Body of pancreas (tissue), 4 donors: ENCODE measurements around the gene SMO.

Experiments
- POLR2A ChIP-seq, 3 donors: fragments of 450-650 bp; IDR thresholded peaks; one replicate each; pipeline ENCODE4 v1.6.1; 2016; ENCODE audit warnings: antibody characterized with exemption in 3 of 3, mild to moderate bottlenecking in 2 of 3
- TF ChIP-seq, protein P1 (sequence below), 7 experiments: fragments of 450-650 bp in 4 of 7; fragments of 200-600 bp in 3 of 7; sonication (generic) in 3 of 7; IDR thresholded peaks; one replicate each; pipeline ENCODE4 v1.5.1; 2016 to 2019; ENCODE audit warnings: antibody characterized with exemption in 7 of 7

DNA sequence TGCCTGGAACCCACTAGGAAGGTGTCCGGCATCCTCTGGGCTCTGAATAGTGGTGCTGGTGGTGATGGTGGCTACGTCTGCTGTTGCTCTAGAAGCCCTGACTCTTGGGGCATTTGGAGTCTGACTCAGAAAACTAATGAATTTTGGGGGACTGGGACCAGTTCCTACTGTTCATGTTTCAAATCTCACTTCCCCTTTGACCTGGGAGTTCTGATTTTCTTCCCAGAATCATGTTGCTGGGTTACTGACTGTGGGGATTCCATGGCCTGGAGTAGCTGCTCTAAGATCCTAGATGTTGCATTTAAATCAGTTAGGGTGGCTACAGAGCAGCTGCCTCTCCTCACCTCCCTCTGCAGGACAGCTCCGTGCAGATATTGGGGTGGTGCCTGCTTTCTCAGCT, 40.7 kb upstream of the SMO start:
- TF ChIP-seq, protein P1, sequence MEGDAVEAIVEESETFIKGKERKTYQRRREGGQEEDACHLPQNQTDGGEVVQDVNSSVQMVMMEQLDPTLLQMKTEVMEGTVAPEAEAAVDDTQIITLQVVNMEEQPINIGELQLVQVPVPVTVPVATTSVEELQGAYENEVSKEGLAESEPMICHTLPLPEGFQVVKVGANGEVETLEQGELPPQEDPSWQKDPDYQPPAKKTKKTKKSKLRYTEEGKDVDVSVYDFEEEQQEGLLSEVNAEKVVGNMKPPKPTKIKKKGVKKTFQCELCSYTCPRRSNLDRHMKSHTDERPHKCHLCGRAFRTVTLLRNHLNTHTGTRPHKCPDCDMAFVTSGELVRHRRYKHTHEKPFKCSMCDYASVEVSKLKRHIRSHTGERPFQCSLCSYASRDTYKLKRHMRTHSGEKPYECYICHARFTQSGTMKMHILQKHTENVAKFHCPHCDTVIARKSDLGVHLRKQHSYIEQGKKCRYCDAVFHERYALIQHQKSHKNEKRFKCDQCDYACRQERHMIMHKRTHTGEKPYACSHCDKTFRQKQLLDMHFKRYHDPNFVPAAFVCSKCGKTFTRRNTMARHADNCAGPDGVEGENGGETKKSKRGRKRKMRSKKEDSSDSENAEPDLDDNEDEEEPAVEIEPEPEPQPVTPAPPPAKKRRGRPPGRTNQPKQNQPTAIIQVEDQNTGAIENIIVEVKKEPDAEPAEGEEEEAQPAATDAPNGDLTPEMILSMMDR (IDR thresholded peaks at IDR 0.05): no peak
- TF ChIP-seq POLR2A (IDR thresholded peaks at IDR 0.05): no peak
